HG03135 (cell line): ENCODE results near the gene PML.

Experiments
- ATAC-seq: cut with Tn5 transposase; IDR thresholded peaks from one replicate; pipeline ENCODE4 v1.9.1; 2021; ENCODE audit warnings: mild to moderate bottlenecking, moderate library complexity; ENCODE audit not compliant: unreplicated experiment

The PML gene

GRCh38 chr15:73994413-73994883 is at the start of gene PML:
PML (plus strand) TSS chr15:73994716; CDS start chr15:73994813, 97 bp downstream.
- ATAC-seq = peak; percentile 68

- no peak for ATAC-seq
Measured at GRCh38 chr15:73945130-73945508, 49.4 kb upstream of the PML start.

- no peak for ATAC-seq
Measured at GRCh38 chr15:73946046-73946721, 48.3 kb upstream of the PML start.

GRCh38 chr15:73946795-73947370 is 47.6 kb upstream of the PML start:
- no peak for ATAC-seq

- ATAC-seq = no peak
Measured at GRCh38 chr15:73947651-73948050, 46.9 kb upstream of the PML start.

- no peak for ATAC-seq
Measured at GRCh38 chr15:73948396-73948795, 46.1 kb upstream of the PML start.

- ATAC-seq = no peak
Measured at GRCh38 chr15:73948982-73949381, 45.5 kb upstream of the PML start.

DNA sequence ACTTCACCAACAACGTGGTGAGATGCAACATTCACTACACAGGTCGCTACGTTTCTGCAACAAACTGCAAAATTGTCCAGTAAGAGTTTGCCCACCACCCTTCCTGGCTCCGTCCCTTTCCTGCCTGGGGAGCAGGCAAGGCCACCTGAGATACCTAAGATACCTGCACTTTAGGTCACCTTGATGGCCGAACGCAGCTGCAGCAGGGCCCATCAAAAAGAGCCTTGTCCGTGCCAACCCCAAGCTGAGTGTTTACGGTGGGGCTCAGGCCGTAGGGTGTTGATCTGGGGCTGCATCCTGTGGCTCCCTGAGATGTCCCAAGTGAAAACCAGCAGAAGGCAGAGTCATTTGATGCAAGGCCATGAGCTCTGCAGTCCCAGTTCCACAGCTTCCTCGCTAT is 45.0 kb upstream of the PML start:
- ATAC-seq = no peak

DNA sequence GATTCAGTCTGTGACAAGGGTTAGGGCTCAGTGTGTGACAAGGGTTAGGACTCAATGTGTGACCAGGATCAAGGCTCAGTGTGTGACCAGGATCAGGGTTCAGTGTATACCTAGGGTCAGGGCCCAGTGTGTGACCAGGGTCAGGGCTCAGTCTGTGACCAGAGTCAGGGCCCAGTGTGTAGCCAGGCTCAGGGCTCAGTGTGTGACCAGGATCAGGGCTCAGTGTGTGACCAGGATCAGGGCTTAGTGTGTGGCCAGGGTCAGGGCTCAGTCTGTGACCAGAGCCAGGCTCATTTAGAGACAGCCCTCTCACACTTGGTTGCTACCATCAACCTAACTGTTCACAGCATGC is 44.1 kb upstream of the PML start:
- ATAC-seq = no peak

DNA sequence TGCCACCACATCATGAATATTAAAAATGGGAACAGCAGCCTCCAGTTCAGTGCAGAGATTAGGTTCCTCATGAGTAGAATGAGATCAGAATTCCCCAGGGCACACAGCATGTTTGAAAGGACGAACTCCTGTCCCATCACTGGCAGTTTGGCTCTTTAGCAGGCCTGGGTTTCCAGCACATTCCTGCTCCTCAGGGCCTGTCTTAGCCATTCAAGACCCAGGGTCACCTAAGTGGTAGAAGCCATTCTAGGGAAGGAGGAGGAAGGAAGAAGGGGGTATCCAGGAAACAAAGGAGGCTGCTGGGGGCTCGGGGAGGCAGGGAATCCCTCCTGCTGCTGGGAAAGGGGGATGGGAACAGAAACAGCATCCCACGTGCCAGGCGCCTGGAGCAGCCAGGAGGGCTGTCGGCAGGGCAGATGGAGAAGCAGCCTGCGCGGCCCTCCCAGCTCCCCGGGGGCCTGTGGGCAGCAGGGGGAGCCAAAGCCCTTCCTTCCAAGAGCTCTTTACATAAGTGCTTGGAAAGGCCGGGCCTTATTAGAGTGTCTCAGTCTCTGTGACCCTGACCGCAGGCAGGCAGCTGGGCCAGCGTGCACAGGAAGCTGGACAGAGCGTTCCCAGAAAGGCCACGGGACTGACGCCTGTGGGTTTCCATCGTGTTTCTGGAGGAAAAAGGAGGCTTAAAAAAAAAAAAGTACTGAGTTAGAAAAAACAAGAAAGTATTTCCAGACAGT is 43.5 kb upstream of the PML start:
- ATAC-seq = no peak

DNA sequence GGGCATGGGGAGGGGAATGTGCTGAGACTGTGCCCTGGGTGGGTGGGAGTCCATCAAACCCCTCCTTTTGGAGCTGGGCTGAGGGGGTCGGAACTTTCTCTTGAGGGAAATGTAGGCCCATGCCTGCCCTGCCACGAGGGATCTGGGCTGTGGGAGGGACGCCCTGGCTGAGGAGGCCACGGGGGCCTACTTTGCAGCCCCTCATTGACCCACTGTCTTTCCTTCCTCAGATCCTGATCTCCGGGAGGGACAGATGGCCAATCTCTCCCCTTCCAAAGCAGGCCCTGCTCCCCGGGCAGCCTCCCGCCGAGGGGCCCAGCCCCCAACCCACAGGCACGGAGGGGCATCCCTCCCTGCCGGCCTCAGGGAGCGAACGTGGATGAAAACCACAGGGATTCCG is 42.9 kb upstream of the PML start:
- no peak for ATAC-seq

DNA sequence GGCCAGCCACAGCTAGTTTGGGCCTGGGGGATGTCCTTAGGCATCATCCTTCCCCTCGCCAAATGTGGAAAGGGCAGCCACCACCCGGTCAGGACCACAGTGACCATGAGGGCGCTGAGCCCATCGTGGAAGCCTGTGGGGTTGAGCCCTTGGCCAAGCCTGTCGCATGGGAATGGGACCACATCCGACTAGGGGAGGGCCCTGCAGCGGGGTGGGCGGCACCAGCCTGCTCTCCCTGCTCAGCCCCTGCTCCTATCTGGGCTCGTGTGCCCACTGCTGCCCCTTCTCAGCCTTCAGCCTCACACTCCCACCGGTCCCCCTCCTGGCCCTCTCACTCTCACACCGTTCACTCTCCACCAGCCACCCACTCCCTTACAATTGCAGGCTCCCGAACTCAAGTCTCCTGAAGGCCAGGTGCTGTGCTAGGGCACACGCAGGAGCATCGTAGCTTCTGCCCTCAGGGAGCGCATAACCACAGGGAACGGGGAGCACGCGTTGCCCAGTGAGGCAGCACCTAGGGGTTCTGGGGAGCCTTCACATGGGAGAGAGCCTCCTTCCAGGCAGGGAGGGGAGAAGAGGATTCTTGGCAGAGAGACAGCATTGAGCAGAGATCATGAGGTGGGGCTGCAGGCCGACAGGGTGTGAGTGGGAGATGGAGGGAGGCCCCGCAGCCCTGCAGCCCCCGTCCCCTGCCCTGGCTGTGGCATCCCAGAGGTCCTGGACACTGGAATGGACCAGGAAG is 42.2 kb upstream of the PML start:
- no peak for ATAC-seq

- no peak for ATAC-seq
Measured at GRCh38 chr15:73952913-73953750, 41.4 kb upstream of the PML start.

DNA sequence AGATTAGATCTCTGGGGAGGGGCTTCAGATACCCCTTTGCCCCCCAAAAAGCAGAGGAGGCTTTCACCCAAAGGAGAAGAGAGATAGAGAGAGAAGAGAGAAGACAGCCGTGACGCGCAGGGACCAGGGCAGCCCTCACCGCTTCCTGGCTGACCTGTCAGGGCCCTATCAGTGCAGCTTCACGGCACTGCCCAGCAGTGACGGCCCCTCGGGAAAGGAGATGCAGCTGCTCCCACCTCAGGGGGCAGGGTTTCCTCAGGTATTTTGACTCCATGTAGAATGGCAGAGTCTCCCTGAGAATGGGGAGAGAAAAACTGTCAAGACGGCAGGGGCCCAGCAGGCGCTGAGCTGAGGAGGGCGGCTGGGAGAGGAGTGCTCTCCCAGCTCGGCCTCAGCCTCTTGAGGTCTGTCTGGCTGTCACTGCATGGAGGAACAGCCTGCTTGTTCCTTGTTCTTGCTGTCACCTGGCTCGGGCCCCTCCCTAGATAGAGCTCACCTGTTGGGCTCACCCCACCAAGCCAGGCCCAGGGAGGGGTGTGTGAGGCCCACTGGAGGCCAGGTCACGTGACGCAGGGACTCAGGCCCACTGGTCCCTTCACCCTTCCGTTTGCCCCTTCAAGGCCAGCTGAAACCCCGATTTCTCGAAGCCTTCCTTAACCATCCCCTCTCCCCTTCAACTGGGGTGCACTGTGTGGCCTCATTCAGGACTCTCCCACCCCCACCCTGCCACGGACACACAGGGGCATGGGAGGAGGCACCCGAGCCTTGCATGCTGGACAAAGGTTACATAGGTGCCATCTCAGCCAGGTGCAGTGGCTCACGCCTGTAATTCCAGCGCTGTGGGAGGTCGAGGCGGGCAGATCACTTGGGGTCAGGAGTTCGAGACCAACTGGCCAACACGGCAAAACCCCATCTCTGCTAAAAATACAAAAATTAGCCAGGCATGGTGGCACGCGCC is 40.0 kb upstream of the PML start:
- ATAC-seq = no peak

GRCh38 chr15:73955326-73955725 is 39.2 kb upstream of the PML start:
- no peak for ATAC-seq

DNA sequence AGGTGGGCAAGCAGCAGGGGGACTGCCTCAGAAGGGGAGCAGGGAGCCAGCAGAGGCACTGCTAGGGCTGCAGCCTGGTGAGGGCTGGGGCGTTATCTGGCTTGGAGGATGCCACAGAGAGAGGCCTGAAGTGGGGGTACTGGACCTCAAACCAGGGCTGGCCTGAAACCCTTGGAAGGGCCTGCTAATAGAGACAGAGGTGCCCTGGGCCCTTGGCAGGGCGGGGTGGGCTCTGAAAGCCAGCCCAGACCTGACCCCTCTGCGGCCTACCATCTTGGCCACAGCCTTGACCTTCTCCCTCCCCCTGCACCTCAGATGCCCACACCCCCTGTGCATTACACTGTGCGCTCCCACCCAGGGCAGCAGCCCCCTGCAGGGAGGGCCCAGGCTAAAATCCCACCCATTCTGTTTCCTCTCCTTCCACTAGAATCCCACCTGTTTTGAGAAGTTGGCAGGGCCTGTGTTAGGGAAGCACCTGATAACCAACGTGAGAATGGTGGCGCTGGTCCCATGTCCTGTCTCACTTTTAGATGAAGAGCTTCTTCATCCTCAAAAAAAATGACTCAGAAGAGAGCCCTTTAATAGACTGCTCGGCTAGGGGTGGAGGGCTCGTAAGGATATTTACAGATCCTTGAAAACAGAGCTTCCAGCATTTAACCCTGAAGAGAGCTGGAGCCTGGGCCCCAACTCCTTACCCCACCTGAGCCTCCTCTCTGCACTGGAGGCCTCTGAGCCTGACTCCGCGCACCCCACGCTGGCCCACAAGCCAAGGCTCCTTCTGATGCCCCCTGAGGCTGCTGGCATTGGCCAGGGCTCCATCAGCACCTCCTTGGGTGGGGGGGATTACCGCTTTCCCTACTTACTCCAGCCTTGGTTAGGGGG is 38.4 kb upstream of the PML start:
- ATAC-seq = no peak

DNA sequence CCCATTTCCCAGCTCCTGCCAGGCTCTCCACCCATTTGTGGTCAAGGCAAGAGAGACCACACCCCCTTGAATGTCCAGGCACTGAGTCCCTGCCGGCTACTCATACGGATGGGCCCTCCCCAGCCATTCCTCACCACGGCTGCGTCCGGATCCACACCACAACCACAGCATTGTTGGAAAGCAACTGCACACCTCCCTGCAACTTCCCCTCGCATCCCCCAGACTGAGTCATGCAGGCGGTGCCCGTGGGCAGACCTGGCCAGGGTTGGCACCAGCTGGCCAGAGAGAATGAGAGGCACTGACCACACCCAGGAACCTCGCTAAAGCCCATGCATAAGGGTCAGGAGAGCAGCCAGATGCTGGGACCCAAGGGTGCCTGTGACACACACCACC is 37.8 kb upstream of the PML start:
- no peak for ATAC-seq

GRCh38 chr15:73957276-73957675 is 37.2 kb upstream of the PML start:
- ATAC-seq = no peak

DNA sequence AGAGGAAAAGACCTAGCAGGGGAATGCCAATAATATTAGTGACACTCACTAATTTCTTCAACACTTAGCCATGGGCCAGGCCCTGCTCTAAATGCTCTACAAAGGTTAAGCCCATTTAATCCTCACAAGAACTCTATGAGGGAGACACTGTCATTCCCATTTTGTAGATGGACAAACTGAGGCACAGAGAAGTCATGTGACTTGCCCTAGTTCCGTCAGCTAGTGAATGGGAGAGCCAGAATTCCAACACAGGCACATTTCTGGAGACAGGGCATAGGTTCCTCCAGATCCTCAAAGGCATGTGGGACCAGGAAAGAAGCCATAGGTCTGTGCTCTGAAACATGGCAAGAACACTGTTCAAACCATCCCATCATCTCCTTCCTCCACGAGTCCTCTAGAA is 36.7 kb upstream of the PML start:
- ATAC-seq = no peak
